Stimulated activated CD4-positive, alpha-beta T cell treated with anti-CD3 and anti-CD28 coated beads, Interleukin-15, amount 100 ng/mL, for 48 hours (primary cell): ENCODE data around the gene NAGS.
"Not testable (repeated sequence)": the region's sequence is repeated elsewhere in the genome, so short reads cannot be mapped to it uniquely, and the experiment has no call there.

Experiments
- DNase-seq, 2 donors: peaks; one replicate each; pipeline ENCODE4 v3.0.0-alpha.2; 2020; ENCODE audit warnings: low read depth in 2 of 2

Gene NAGS

GRCh38 chr17:44039829-44040635, 35.6 kb downstream of the NAGS start:
- DNase-seq = no peak

GRCh38 chr17:44043272-44043696, 38.9 kb downstream of the NAGS start:
- no peak for DNase-seq

GRCh38 chr17:44044071-44044470, 39.6 kb downstream of the NAGS start:
- no peak for DNase-seq

- no peak for DNase-seq
Observed at GRCh38 chr17:44045486-44045885, 41.1 kb downstream of the NAGS start.

GRCh38 chr17:44046893-44047292, 42.5 kb downstream of the NAGS start:
- not testable (repeated sequence) for DNase-seq

GRCh38 chr17:44049294-44050060, 45.1 kb downstream of the NAGS start:
- DNase-seq = no peak

GRCh38 chr17:44053125-44053872, 48.9 kb downstream of the NAGS start:
- DNase-seq = no peak
